ENCODE measurements around the gene TDO2. TPM values are rescaled to one million over a fixed set of nuclear protein-coding genes. Genes with fewer than 3 reads are reported as not detected.
A peak's percentile ranks its signal among the peaks of the same experiment; 100 is the strongest.

Gene TDO2
- total and polyA plus RNA-seq, 2 donors (not counting 1 experiment from before 2014, with no cell fraction given) = 0.26 to 1.5 TPM

- Histone ChIP-seq H3K4me1 (ENCODE audit: control insufficient read depth, extremely low read depth, insufficient read depth, low read length) (peaks cover 5% of the 10 kb centered on the region), H3K36me3 (ENCODE audit: control insufficient read depth, insufficient read depth, low read length) (no peaks in the 10 kb centered on the region), H2AFZ (ENCODE audit: low read length) (no peak overlapping the region), H3K27me3 (ENCODE audit: control insufficient read depth, insufficient read depth, low read length) (no peaks in the 10 kb centered on the region), H3K9ac (ENCODE audit: insufficient read depth, low read length) (no peak overlapping the region), H3K27ac (ENCODE audit: insufficient read depth, low read length) (no peak overlapping the region), H3K4me3 (replicated peaks in 1 of 4; ENCODE audit: control extremely low read depth in 1 of 4, insufficient read depth in 1 of 4, low read depth in 3 of 4, low read length in 4 of 4) (no peak overlapping the region), H3K79me2 (ENCODE audit: control insufficient read depth, insufficient read depth, low read length) (no peaks in the 10 kb centered on the region), H3K4me2 (ENCODE audit: extremely low read depth, insufficient read depth, low read length) (no peak overlapping the region), H3K9me3 (ENCODE audit: control insufficient read depth, insufficient read depth, low read depth, low read length) (no peaks in the 10 kb centered on the region), H4K20me1 (ENCODE audit: control insufficient read depth, extremely low read depth, insufficient read depth, low read length) (no peaks in the 10 kb centered on the region)
- TF ChIP-seq CTCF (conservative IDR thresholded peaks at IDR 0.05 in 1 of 2, IDR thresholded peaks at IDR 0.05 in 1 of 2; ENCODE audit: low read depth in 1 of 2, low read length in 2 of 2) (no peak), EZH2 (IDR thresholded peaks at IDR 0.05; ENCODE audit: low read length, missing control alignments) (no peak)
- DNase-seq (ENCODE audit: low read depth in 2 of 2) = no peak
Measured at GRCh38 chr4:155956461-155956860, 53.0 kb downstream of the TDO2 start.

- H3K36me3 ChIP-seq (ENCODE audit: control insufficient read depth, insufficient read depth, low read length) = no peaks in the 10 kb centered on the region
- H3K4me1 ChIP-seq (ENCODE audit: control insufficient read depth, extremely low read depth, insufficient read depth, low read length) = no peaks in the 10 kb centered on the region
- H3K4me2 ChIP-seq (ENCODE audit: extremely low read depth, insufficient read depth, low read length) = no peak overlapping the region
- no peaks in the 10 kb centered on the region for H3K9me3 ChIP-seq (ENCODE audit: control insufficient read depth, insufficient read depth, low read depth, low read length)
- H3K27ac ChIP-seq (ENCODE audit: insufficient read depth, low read length) = no peak overlapping the region
- no peak overlapping the region for H2AFZ ChIP-seq (ENCODE audit: low read length)
- no peaks in the 10 kb centered on the region for H3K27me3 ChIP-seq (ENCODE audit: control insufficient read depth, insufficient read depth, low read length)
- no peak overlapping the region for H3K9ac ChIP-seq (ENCODE audit: insufficient read depth, low read length)
- H4K20me1 ChIP-seq (ENCODE audit: control insufficient read depth, extremely low read depth, insufficient read depth, low read length) = no peaks in the 10 kb centered on the region
- no peaks in the 10 kb centered on the region for H3K79me2 ChIP-seq (ENCODE audit: control insufficient read depth, insufficient read depth, low read length)
- TF ChIP-seq CTCF (conservative IDR thresholded peaks at IDR 0.05 in 1 of 2, IDR thresholded peaks at IDR 0.05 in 1 of 2; ENCODE audit: low read depth in 1 of 2, low read length in 2 of 2) (no peak), EZH2 (IDR thresholded peaks at IDR 0.05; ENCODE audit: low read length, missing control alignments) (no peak)
- no peak overlapping the region for H3K4me3 ChIP-seq (replicated peaks in 1 of 4; ENCODE audit: control extremely low read depth in 1 of 4, insufficient read depth in 1 of 4, low read depth in 3 of 4, low read length in 4 of 4)
- no peak for DNase-seq (ENCODE audit: low read depth in 2 of 2)
Measured at GRCh38 chr4:155959417-155959816, 55.9 kb downstream of the TDO2 start.

- Histone ChIP-seq H3K27ac (ENCODE audit: insufficient read depth, low read length) (peak overlapping the region; percentile 23), H3K4me3 (replicated peaks in 1 of 4; ENCODE audit: control extremely low read depth in 1 of 4, insufficient read depth in 1 of 4, low read depth in 3 of 4, low read length in 4 of 4) (no peak overlapping the region), H2AFZ (ENCODE audit: low read length) (no peak overlapping the region), H4K20me1 (ENCODE audit: control insufficient read depth, extremely low read depth, insufficient read depth, low read length) (no peaks in the 10 kb centered on the region), H3K4me1 (ENCODE audit: control insufficient read depth, extremely low read depth, insufficient read depth, low read length) (no peaks in the 10 kb centered on the region), H3K4me2 (ENCODE audit: extremely low read depth, insufficient read depth, low read length) (no peak overlapping the region), H3K9me3 (ENCODE audit: control insufficient read depth, insufficient read depth, low read depth, low read length) (no peaks in the 10 kb centered on the region), H3K79me2 (ENCODE audit: control insufficient read depth, insufficient read depth, low read length) (no peaks in the 10 kb centered on the region), H3K27me3 (ENCODE audit: control insufficient read depth, insufficient read depth, low read length) (no peaks in the 10 kb centered on the region), H3K36me3 (ENCODE audit: control insufficient read depth, insufficient read depth, low read length) (no peaks in the 10 kb centered on the region), H3K9ac (ENCODE audit: insufficient read depth, low read length) (no peak overlapping the region)
- peak; percentile 65 to 68 for DNase-seq (ENCODE audit: low read depth in 2 of 2)
- no peak for TF ChIP-seq CTCF (conservative IDR thresholded peaks at IDR 0.05 in 1 of 2, IDR thresholded peaks at IDR 0.05 in 1 of 2; ENCODE audit: low read depth in 1 of 2, low read length in 2 of 2)
- TF ChIP-seq EZH2 (IDR thresholded peaks at IDR 0.05; ENCODE audit: low read length, missing control alignments) = no peak
Measured at GRCh38 chr4:155960522-155960921, 57.0 kb downstream of the TDO2 start.

Data from fibroblast of lung (primary cell).